ENCODE measurements around the gene FSHR. TPM values are rescaled to one million over a fixed set of nuclear protein-coding genes. Genes with fewer than 3 reads are reported as not detected.

The FSHR gene
- total RNA-seq, 4 donors from 2014 or later: not detected

GRCh38 chr2:48915884-48916283 is 238.4 kb downstream of the FSHR start:
- Histone ChIP-seq H3K27me3 (no peaks in the 10 kb centered on the region), H3K36me3 (no peaks in the 10 kb centered on the region), H3K4me3 (no peak overlapping the region), H3K9me3 (peaks cover 0 to 6% (median 0%) of the 10 kb centered on the region in 4 donors), H3K27ac (no peak overlapping the region), H3K4me1 (no peaks in the 10 kb centered on the region)
- TF ChIP-seq EP300 (IDR thresholded peaks at IDR 0.05): no peak
- TF ChIP-seq POLR2A (IDR thresholded peaks at IDR 0.05): no peak
- TF ChIP-seq CTCF (IDR thresholded peaks at IDR 0.05): no peak
- DNase-seq (ENCODE audit: low spot score in 2 of 2): no peak
- WGBS, 2 donors: 94% methylated on average over 18 to 19 of the region's 19 CpGs

DNA sequence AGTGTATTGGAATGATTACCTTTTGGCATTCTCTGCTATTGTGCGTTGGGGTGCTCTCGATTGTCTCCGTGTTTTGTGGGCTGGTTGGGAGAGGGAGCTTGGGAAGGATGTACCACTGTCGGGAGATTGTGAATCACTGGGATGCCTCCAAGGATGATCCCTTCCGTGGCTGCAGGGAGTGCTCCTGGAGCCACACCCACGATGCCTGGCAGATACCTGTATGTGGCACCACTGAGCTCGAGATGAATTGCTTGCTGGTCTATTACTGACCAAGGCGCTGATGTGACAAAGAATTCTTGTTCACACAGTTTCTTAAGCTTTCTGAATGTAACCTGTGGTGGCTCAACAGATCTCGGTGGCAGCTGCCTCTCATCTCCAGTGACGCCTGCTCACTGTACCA is 239.1 kb downstream of the FSHR start:
- Histone ChIP-seq H3K36me3 (no peaks in the 10 kb centered on the region), H3K4me1 (no peaks in the 10 kb centered on the region), H3K27ac (no peak overlapping the region), H3K9me3 (peaks cover 0 to 6% (median 0%) of the 10 kb centered on the region in 4 donors), H3K27me3 (no peaks in the 10 kb centered on the region), H3K4me3 (no peak overlapping the region)
- WGBS, 2 donors: 80 to 83% methylated on average over 10 of the region's 10 CpGs
- DNase-seq (ENCODE audit: low spot score in 2 of 2): no peak
- TF ChIP-seq EP300 (IDR thresholded peaks at IDR 0.05) (no peak), POLR2A (IDR thresholded peaks at IDR 0.05) (no peak), CTCF (IDR thresholded peaks at IDR 0.05) (no peak)

- WGBS, 2 donors: 3 to 4% methylated on average over 1 of the region's 1 CpG
- peak in 1 of 2 donors; percentile 17 for DNase-seq (ENCODE audit: low spot score in 2 of 2)
- Histone ChIP-seq H3K4me1 (no peaks in the 10 kb centered on the region), H3K27ac (no peak overlapping the region), H3K27me3 (no peaks in the 10 kb centered on the region), H3K36me3 (no peaks in the 10 kb centered on the region), H3K9me3 (peaks cover 0 to 6% (median 0%) of the 10 kb centered on the region in 4 donors), H3K4me3 (no peak overlapping the region)
- TF ChIP-seq CTCF (IDR thresholded peaks at IDR 0.05): no peak
- TF ChIP-seq EP300 (IDR thresholded peaks at IDR 0.05): peak in 1 of 2 donors; percentile 55
Measured at GRCh38 chr2:48914477-48915089, 239.7 kb downstream of the FSHR start.

Small RNAs within 50 kb of the gene (small RNA-seq; reads per million reads assigned to genes)
- not detected for gene MIR548BA
